H9 (cell line): ENCODE data around the gene PLD3. TPM values are rescaled to one million over a fixed set of nuclear protein-coding genes. Genes with fewer than 3 reads are reported as not detected.
A peak's percentile ranks its signal among the peaks of the same experiment; 100 is the strongest.

ENCODE experiments used
- DNase-seq: peaks from one replicate; pipeline ENCODE4 v3.0.0-alpha.2; 2017
- H2AFZ ChIP-seq: one replicate; pipeline ENCODE4 v1.6.1; 2013; ENCODE audit warnings: mild to moderate bottlenecking, low read length, control low read depth, moderate library complexity
- H2AK5ac ChIP-seq: 2 replicates; pipeline ENCODE4 v1.6.1; 2013; ENCODE audit warnings: low read length, control low read depth, mixed read lengths; ENCODE audit not compliant: insufficient read length
- H2BK120ac ChIP-seq: one replicate; pipeline ENCODE4 v1.6.1; 2013; ENCODE audit warnings: low read depth, mild to moderate bottlenecking, low read length, control low read depth, inconsistent platforms; ENCODE audit not compliant: poor library complexity, severe bottlenecking
- H2BK12ac ChIP-seq: 2 replicates; pipeline ENCODE4 v1.6.1; 2013; ENCODE audit warnings: low read length, control low read depth, mixed read lengths, low read depth; ENCODE audit not compliant: insufficient read length
- H2BK15ac ChIP-seq: 2 replicates; pipeline ENCODE4 v1.6.1; 2013; ENCODE audit warnings: low read depth, low read length, control low read depth
- H2BK20ac ChIP-seq: one replicate; pipeline ENCODE4 v1.6.1; 2013; ENCODE audit warnings: low read depth, mild to moderate bottlenecking, low read length, control low read depth, inconsistent platforms; ENCODE audit not compliant: poor library complexity, severe bottlenecking
- H2BK5ac ChIP-seq: 2 replicates; pipeline ENCODE4 v1.6.1; 2013; ENCODE audit warnings: low read length, control low read depth, mixed read lengths; ENCODE audit not compliant: insufficient read length
- H3K14ac ChIP-seq: 2 replicates; pipeline ENCODE4 v1.6.1; 2013; ENCODE audit warnings: low read length, control low read depth; ENCODE audit not compliant: insufficient read depth
- H3K18ac ChIP-seq: 2 replicates; pipeline ENCODE4 v1.6.1; 2013; ENCODE audit warnings: low read depth, mild to moderate bottlenecking, mixed read lengths, low read length, control low read depth; ENCODE audit not compliant: insufficient read length
- H3K23ac ChIP-seq: 2 replicates; pipeline ENCODE4 v1.6.1; 2013; ENCODE audit warnings: low read length, control low read depth, mixed read lengths, low read depth; ENCODE audit not compliant: insufficient read length
- H3K23me2 ChIP-seq: 2 replicates; pipeline ENCODE4 v1.6.1; 2013; ENCODE audit warnings: low read depth, mild to moderate bottlenecking, mixed read lengths, low read length, control low read depth; ENCODE audit not compliant: insufficient read length, poor library complexity, severe bottlenecking
- H3K27ac ChIP-seq: 2 replicates; pipeline ENCODE4 v1.5.1; 2013; ENCODE audit warnings: low read length, control low read depth, mixed read lengths, low read depth; ENCODE audit not compliant: insufficient read length
- H3K27me3 ChIP-seq: 2 replicates; pipeline ENCODE4 v1.6.1; 2013; ENCODE audit warnings: low read length, control low read depth, inconsistent platforms; ENCODE audit not compliant: insufficient read depth
- H3K4ac ChIP-seq: 2 replicates; pipeline ENCODE4 v1.6.1; 2013; ENCODE audit warnings: low read depth, mild to moderate bottlenecking, control low read depth, inconsistent platforms, low read length, moderate library complexity
- H3K4me1 ChIP-seq: 2 replicates; pipeline ENCODE4 v1.6.1; 2013; ENCODE audit warnings: low read length, control low read depth, inconsistent platforms; ENCODE audit not compliant: insufficient read depth
- H3K4me2 ChIP-seq: 2 replicates; pipeline ENCODE4 v1.6.1; 2013; ENCODE audit warnings: low read length, control low read depth, mixed read lengths; ENCODE audit not compliant: insufficient read length, insufficient read depth
- H3K56ac ChIP-seq: 2 replicates; pipeline ENCODE4 v1.6.1; 2013; ENCODE audit warnings: low read depth, mild to moderate bottlenecking, mixed read lengths, low read length, control low read depth; ENCODE audit not compliant: insufficient read length
- H3K79me1 ChIP-seq: 2 replicates; pipeline ENCODE4 v1.6.1; 2013; ENCODE audit warnings: low read depth, mild to moderate bottlenecking, moderate library complexity, low read length, control low read depth, inconsistent platforms; ENCODE audit not compliant: insufficient read depth, poor library complexity, severe bottlenecking
- H3K79me2 ChIP-seq: 2 replicates; pipeline ENCODE4 v1.6.1; 2013; ENCODE audit warnings: low read length, control low read depth, inconsistent platforms; ENCODE audit not compliant: insufficient read depth
- H3K9ac ChIP-seq: 2 replicates; pipeline ENCODE4 v1.6.1; 2013; ENCODE audit warnings: low read length, control low read depth, mixed read lengths; ENCODE audit not compliant: insufficient read length; ENCODE audit errors: extremely low read depth
- H3K9me3 ChIP-seq: one replicate; pipeline ENCODE4 v1.6.1; 2013; ENCODE audit warnings: low read depth, low read length, inconsistent platforms; ENCODE audit not compliant: control insufficient read depth
- H3T11ph ChIP-seq: one replicate; pipeline ENCODE4 v1.6.1; 2013; ENCODE audit warnings: mild to moderate bottlenecking, low read length, control low read depth, inconsistent platforms
- H4K20me1 ChIP-seq: one replicate; pipeline ENCODE4 v1.6.1; 2013; ENCODE audit not compliant: control insufficient read depth, insufficient read length, insufficient read depth
- H4K5ac ChIP-seq: 2 replicates; pipeline ENCODE4 v1.6.1; 2013; ENCODE audit warnings: low read depth, mild to moderate bottlenecking, mixed read lengths, low read length, control low read depth; ENCODE audit not compliant: insufficient read length
- H4K8ac ChIP-seq: replicated peaks from 2 replicates; pipeline ENCODE4 v1.6.1; 2013; ENCODE audit warnings: low read length, control low read depth, mixed read lengths, low read depth; ENCODE audit not compliant: insufficient read length
- H4K91ac ChIP-seq: 2 replicates; pipeline ENCODE4 v1.6.1; 2013; ENCODE audit warnings: low read depth, mild to moderate bottlenecking, moderate library complexity, mixed read lengths, low read length, control low read depth; ENCODE audit not compliant: insufficient read length
- H3K27ac Mint-ChIP-seq, 3 experiments: 2 replicates in 2 of 3; 3 replicates in 1 of 3; pipeline ENCODE4 v1.8.0; 2020 to 2021; ENCODE audit warnings: mixed read lengths in 3 of 3, mild to moderate bottlenecking in 1 of 3, moderate library complexity in 1 of 3
- H3K27me3 Mint-ChIP-seq: 2 replicates; pipeline ENCODE4 v1.8.0; 2021; ENCODE audit warnings: low read depth, mild to moderate bottlenecking, moderate library complexity, mixed read lengths
- H3K36me3 Mint-ChIP-seq, 3 experiments: 2 replicates in 2 of 3; 3 replicates in 1 of 3; pipeline ENCODE4 v1.8.0; 2020 to 2021; ENCODE audit warnings: low read depth in 3 of 3, mixed read lengths in 3 of 3; ENCODE audit not compliant: insufficient read depth in 1 of 3
- H3K4me1 Mint-ChIP-seq, 2 experiments: 2 replicates each; pipeline ENCODE4 v1.8.0; 2020; ENCODE audit warnings: mixed read lengths in 2 of 2
- H3K4me3 Mint-ChIP-seq, 2 experiments: 2 replicates in 1 of 2; 3 replicates in 1 of 2; pipeline ENCODE4 v1.8.0; 2020 to 2021; ENCODE audit warnings: mild to moderate bottlenecking in 2 of 2, mixed read lengths in 2 of 2, moderate library complexity in 1 of 2
- H3K9me3 Mint-ChIP-seq, 2 experiments: 2 replicates in 1 of 2; 3 replicates in 1 of 2; pipeline ENCODE4 v1.8.0; 2020; ENCODE audit warnings: mild to moderate bottlenecking in 2 of 2, mixed read lengths in 2 of 2, moderate library complexity in 1 of 2
- WGBS: extraction: QIAGEN DNeasy Blood & Tissue Kit; methylation state at CpG from one replicate; pipeline ENCODE4 v1.1.7; 2013; ENCODE audit warnings: missing lambda C conversion rate, low lambda C conversion rate, mixed read lengths; ENCODE audit not compliant: insufficient read length; ENCODE audit errors: extremely low coverage; 5-methylcytosine and 5-hydroxymethylcytosine counted together
- total RNA-seq: library from RNA; stranded (reverse); gene quantifications from 2 replicates; pipeline ENCODE4 v1.2.1, GENCODE V29; 2021
- TF ChIP-seq, protein P1 (sequence below): fragments of 200-600 bp; sonication (generic); conservative IDR thresholded peaks from 3 replicates; pipeline ENCODE4 v1.8.0; 2021; ENCODE audit warnings: antibody characterized with exemption, mild to moderate bottlenecking

Gene PLD3
- total RNA-seq, 1 experiment from 2014 or later, result 194 TPM

DNA sequence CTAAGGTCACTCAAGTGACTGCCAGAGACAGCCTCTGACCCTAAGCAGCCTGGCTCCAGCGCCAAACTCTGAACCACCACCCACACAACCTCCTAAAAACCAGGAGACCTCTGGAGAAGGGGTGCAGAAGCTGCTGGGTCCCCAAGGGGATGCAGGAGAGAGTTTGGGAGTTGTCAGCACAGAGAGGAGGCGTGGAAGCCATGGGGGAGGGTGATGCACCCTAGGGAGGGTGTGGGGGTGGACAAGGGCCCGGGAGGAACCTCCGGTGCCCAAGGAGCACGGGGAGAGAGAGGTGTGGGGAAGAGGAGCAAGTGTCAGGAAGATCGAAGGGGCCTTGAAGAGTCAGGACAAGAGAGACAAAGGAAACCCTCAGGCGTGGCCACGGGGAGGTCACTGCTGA lies 43.6 kb downstream of the PLD3 start:
- H2AFZ ChIP-seq, result no peak overlapping the region
- H3K18ac ChIP-seq, result no peak overlapping the region
- no peak overlapping the region for H4K91ac ChIP-seq
- no peak overlapping the region for H3K27ac ChIP-seq
- H2BK20ac ChIP-seq, result no peak overlapping the region
- H2BK12ac ChIP-seq, result no peak overlapping the region
- no peaks in the 10 kb centered on the region for H4K20me1 ChIP-seq
- H4K5ac ChIP-seq, result no peak overlapping the region
- no peak overlapping the region for H2BK120ac ChIP-seq
- H3K56ac ChIP-seq, result no peak overlapping the region
- H3K4me1 ChIP-seq, result no peaks in the 10 kb centered on the region
- no peak overlapping the region for H3K23ac ChIP-seq
- no peak overlapping the region for H2BK15ac ChIP-seq
- no peaks in the 10 kb centered on the region for H3K79me1 ChIP-seq
- H3K23me2 ChIP-seq, result no peaks in the 10 kb centered on the region
- no peak overlapping the region for H3K4ac ChIP-seq
- no peaks in the 10 kb centered on the region for H3K27me3 ChIP-seq
- no peak overlapping the region for H2BK5ac ChIP-seq
- DNase-seq, result no peak
- no peak overlapping the region for H3K9ac ChIP-seq
- TF ChIP-seq, protein P1, sequence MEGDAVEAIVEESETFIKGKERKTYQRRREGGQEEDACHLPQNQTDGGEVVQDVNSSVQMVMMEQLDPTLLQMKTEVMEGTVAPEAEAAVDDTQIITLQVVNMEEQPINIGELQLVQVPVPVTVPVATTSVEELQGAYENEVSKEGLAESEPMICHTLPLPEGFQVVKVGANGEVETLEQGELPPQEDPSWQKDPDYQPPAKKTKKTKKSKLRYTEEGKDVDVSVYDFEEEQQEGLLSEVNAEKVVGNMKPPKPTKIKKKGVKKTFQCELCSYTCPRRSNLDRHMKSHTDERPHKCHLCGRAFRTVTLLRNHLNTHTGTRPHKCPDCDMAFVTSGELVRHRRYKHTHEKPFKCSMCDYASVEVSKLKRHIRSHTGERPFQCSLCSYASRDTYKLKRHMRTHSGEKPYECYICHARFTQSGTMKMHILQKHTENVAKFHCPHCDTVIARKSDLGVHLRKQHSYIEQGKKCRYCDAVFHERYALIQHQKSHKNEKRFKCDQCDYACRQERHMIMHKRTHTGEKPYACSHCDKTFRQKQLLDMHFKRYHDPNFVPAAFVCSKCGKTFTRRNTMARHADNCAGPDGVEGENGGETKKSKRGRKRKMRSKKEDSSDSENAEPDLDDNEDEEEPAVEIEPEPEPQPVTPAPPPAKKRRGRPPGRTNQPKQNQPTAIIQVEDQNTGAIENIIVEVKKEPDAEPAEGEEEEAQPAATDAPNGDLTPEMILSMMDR, result no peak
- no peak overlapping the region for H3K4me2 ChIP-seq
- no peak overlapping the region for H3K14ac ChIP-seq
- no peaks in the 10 kb centered on the region for H3K79me2 ChIP-seq
- H3K27ac Mint-ChIP-seq, result peak overlapping the region in 2 of 3 experiments; percentile 18 to 51; a peak in 4 of 7 replicates
- no peaks in the 10 kb centered on the region for H3K9me3 ChIP-seq
- WGBS, result no CpG with 5 or more reads among the region's 8 CpGs
- H3K4me1 Mint-ChIP-seq, result peaks cover 7 to 9% of the 10 kb centered on the region in 2 experiments
- H3K27me3 Mint-ChIP-seq, result peaks cover 6% of the 10 kb centered on the region
- no peaks in the 10 kb centered on the region for H3K9me3 Mint-ChIP-seq
- H4K8ac ChIP-seq, result no peak overlapping the region
- no peak overlapping the region for H3T11ph ChIP-seq
- no peak overlapping the region for H3K4me3 Mint-ChIP-seq
- no peak overlapping the region for H2AK5ac ChIP-seq
- no peaks in the 10 kb centered on the region; a peak in 1 of 7 replicates for H3K36me3 Mint-ChIP-seq
